ENCODE data around the gene KIAA1210.
"Not testable (repeated sequence)": the region's sequence is repeated elsewhere in the genome, so short reads cannot be mapped to it uniquely, and the experiment has no call there.

Gene KIAA1210

DNA sequence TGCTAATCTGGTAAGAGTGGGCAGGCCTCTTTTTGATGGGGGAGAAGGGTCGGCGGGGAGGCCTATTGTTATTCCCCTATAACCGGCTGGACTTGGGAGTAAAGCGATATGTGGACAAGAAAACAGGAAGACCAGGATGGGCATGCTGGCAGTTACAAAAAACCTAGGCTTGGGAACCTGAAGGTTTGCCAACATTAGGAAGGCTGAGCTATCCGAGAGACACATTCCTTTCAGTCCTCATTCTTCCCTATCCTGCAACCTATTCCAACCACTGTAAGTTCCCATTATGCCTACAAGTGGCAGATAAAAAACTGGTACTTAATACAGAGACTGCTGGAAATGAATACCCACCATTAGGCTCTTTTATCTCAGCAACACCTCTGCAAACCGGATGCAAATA is 87.2 kb downstream of the KIAA1210 start:
- no peak for DNase-seq

GRCh38 chrX:119036107-119037029 is 91.2 kb downstream of the KIAA1210 start:
- no peak for DNase-seq

- DNase-seq: no peak
Observed at GRCh38 chrX:119030990-119031389, 96.6 kb downstream of the KIAA1210 start.

- not testable (repeated sequence) for DNase-seq
Observed at GRCh38 chrX:119029656-119030055, 98.0 kb downstream of the KIAA1210 start.

DNA sequence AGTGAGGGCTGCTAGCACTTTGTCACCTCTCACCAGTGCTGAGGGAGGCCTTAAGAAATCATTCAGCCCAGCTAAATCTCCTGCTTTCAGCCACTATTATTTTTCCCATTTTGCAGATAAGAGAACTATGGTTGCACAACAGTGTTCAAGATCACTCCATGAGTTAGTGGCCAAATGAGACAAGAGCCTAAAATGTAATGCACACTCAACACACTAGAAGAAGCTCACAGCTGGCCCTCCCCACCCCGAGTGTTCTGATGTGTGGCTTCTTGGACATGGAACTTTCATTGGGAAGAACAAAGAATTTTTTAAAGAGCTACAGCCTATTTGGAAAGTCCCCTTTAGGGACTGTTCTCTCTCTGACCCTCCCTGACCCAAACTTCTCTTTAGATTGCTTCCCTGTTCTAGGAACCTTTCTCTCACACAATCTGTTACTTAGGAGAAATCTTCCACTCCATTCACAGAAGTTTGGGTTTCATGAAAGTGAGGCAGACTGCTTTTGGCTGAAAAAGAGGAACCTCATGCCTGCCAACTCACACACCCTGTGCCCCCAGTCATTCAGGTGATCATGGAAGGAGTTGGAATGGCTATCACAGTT is 98.8 kb downstream of the KIAA1210 start:
- no peak for DNase-seq

All from amygdala (tissue), 56 donors.